ENCODE measurements around the gene KCTD3. TPM values are rescaled to one million over a fixed set of nuclear protein-coding genes. Genes with fewer than 3 reads are reported as not detected.

KCTD3 gene
- total RNA-seq, 6 experiments from 2014 or later = 33.0 to 43.5 (median 39.3) TPM

GRCh38 chr1:215597961-215598360 is 30.9 kb downstream of the KCTD3 start:
- no peak for DNase-seq
- no peak for ATAC-seq
- TF ChIP-seq POLR2A (IDR thresholded peaks at IDR 0.05) (no peak), CTCF (IDR thresholded peaks at IDR 0.05) (no peak)
- Histone ChIP-seq H3K27ac (no peak overlapping the region), H3K36me3 (peaks cover 0 to 8% (median 0%) of the 10 kb centered on the region in 4 donors), H3K27me3 (no peaks in the 10 kb centered on the region), H3K4me3 (no peak overlapping the region), H3K9me3 (no peaks in the 10 kb centered on the region), H3K4me1 (peaks cover 0 to 12% (median 0%) of the 10 kb centered on the region in 4 donors)
- intact Hi-C loops (cut with DNase I) = no loop called here

GRCh38 chr1:215599418-215600074 is 32.4 kb downstream of the KCTD3 start:
- 84% methylated on average over 3 of the region's 3 CpGs for WGBS (ENCODE audit: insufficient coverage, low coverage, low lambda C conversion rate, missing lambda C conversion rate)
- no peaks in the 10 kb centered on the region for H3K27me3 ChIP-seq
- intact Hi-C loops (cut with DNase I) = no loop called here
- no peak overlapping the region for H3K27ac ChIP-seq
- DNase-seq (no peak), ATAC-seq (no peak)
- H3K4me3 ChIP-seq = no peak overlapping the region
- TF ChIP-seq CTCF (IDR thresholded peaks at IDR 0.05) = no peak
- TF ChIP-seq POLR2A (IDR thresholded peaks at IDR 0.05) = no peak
- H3K36me3 ChIP-seq = peaks cover 0 to 8% (median 2%) of the 10 kb centered on the region in 4 donors
- no peaks in the 10 kb centered on the region for H3K9me3 ChIP-seq
- H3K4me1 ChIP-seq = peaks cover 0 to 7% (median 0%) of the 10 kb centered on the region in 4 donors

GRCh38 chr1:215600258-215600792 is 33.2 kb downstream of the KCTD3 start:
- DNase-seq (no peak), ATAC-seq (no peak)
- Histone ChIP-seq H3K4me3 (no peak overlapping the region), H3K4me1 (peaks cover 0 to 3% (median 0%) of the 10 kb centered on the region in 4 donors), H3K36me3 (peaks cover 0 to 8% (median 2%) of the 10 kb centered on the region in 4 donors), H3K9me3 (no peaks in the 10 kb centered on the region), H3K27me3 (no peaks in the 10 kb centered on the region), H3K27ac (no peak overlapping the region)
- intact Hi-C loops (cut with DNase I) = no loop called here
- TF ChIP-seq CTCF (IDR thresholded peaks at IDR 0.05) (no peak), POLR2A (IDR thresholded peaks at IDR 0.05) (no peak)

GRCh38 chr1:215600867-215601266 is 33.8 kb downstream of the KCTD3 start:
- no peak for ATAC-seq
- WGBS (ENCODE audit: insufficient coverage, low coverage, low lambda C conversion rate, missing lambda C conversion rate) = 75% methylated on average over 10 of the region's 10 CpGs
- no peaks in the 10 kb centered on the region for H3K27me3 ChIP-seq
- peaks cover 0 to 8% (median under 1%) of the 10 kb centered on the region in 4 donors for H3K4me1 ChIP-seq
- peak overlapping the region in 2 of 3 donors; percentile 4 to 49 for H3K27ac ChIP-seq
- peaks cover 0 to 8% (median 2%) of the 10 kb centered on the region in 4 donors for H3K36me3 ChIP-seq
- H3K4me3 ChIP-seq = no peak overlapping the region
- no peaks in the 10 kb centered on the region for H3K9me3 ChIP-seq
- no peak for DNase-seq
- intact Hi-C loops (cut with DNase I) = no loop called here
- TF ChIP-seq CTCF (IDR thresholded peaks at IDR 0.05) = no peak
- TF ChIP-seq POLR2A (IDR thresholded peaks at IDR 0.05) = no peak

Measured in right lobe of liver (tissue), 6 donors.